Glutamatergic neuron (in vitro differentiated cells): Measurements from ENCODE around the gene PIP5K1B. TPM values are rescaled to one million over a fixed set of nuclear protein-coding genes. Genes with fewer than 3 reads are reported as not detected.
A peak's percentile ranks its signal among the peaks of the same experiment; 100 is the strongest.

ENCODE experiments used
- DNase-seq: peaks from one replicate; pipeline ENCODE4 v3.0.0; 2022
- H3K27ac Mint-ChIP-seq: one replicate; pipeline ENCODE4 v1.8.0; 2020; ENCODE audit warnings: mild to moderate bottlenecking, mixed read lengths, inconsistent platforms; ENCODE audit not compliant: unreplicated experiment
- H3K27me3 Mint-ChIP-seq: one replicate; pipeline ENCODE4 v1.8.0; 2020; ENCODE audit warnings: mild to moderate bottlenecking, moderate library complexity, mixed read lengths, inconsistent platforms; ENCODE audit not compliant: unreplicated experiment
- H3K36me3 Mint-ChIP-seq: one replicate; pipeline ENCODE4 v1.8.0; 2020; ENCODE audit warnings: mild to moderate bottlenecking, mixed read lengths, inconsistent platforms; ENCODE audit not compliant: unreplicated experiment
- H3K4me1 Mint-ChIP-seq: one replicate; pipeline ENCODE4 v1.8.0; 2020; ENCODE audit warnings: mild to moderate bottlenecking, low read depth, mixed read lengths, inconsistent platforms; ENCODE audit not compliant: unreplicated experiment
- H3K4me3 Mint-ChIP-seq: one replicate; pipeline ENCODE4 v1.8.0; 2020; ENCODE audit warnings: mild to moderate bottlenecking, mixed read lengths, inconsistent platforms; ENCODE audit not compliant: unreplicated experiment
- H3K9me3 Mint-ChIP-seq: one replicate; pipeline ENCODE4 v1.8.0; 2020; ENCODE audit warnings: mild to moderate bottlenecking, moderate library complexity, mixed read lengths, inconsistent platforms; ENCODE audit not compliant: unreplicated experiment
- total RNA-seq: library from RNA; stranded (reverse); fragmentation: NEBNext Ultra II Directional; extraction: Animal tissue kit (Norgen Biotek cat#: 25700); gene quantifications from one replicate; pipeline ENCODE4 v1.2.1, GENCODE V29; 2021; ENCODE audit not compliant: unreplicated experiment
- TF ChIP-seq, protein P1 (sequence below): fragments of 200-600 bp; sonication (generic); IDR thresholded peaks from one replicate; pipeline ENCODE4 v1.5.0; 2021; ENCODE audit not compliant: partially characterized antibody, unreplicated experiment

The PIP5K1B gene
- total RNA-seq, 1 donor from 2014 or later = 0.27 TPM

DNA sequence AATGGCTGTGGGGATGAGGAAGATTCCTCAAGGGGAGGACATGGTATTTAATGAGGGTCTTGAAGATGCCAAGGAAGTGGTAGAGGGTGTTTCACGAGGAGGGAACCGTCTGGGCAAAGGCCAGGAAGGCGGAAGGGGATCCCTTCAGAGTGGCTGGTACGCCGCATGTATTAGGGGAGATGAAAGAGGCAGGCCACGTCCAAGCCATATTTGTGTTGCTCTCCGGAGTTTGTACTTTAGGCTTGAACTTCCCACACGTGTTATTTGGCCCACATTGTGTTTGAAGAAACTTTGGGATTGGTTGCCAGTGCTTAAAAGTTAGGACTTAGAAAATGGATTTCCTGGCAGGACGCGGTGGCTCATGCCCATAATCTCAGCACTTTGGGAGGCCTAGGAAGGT, 331.8 kb downstream of the PIP5K1B start:
- TF ChIP-seq, protein P1, sequence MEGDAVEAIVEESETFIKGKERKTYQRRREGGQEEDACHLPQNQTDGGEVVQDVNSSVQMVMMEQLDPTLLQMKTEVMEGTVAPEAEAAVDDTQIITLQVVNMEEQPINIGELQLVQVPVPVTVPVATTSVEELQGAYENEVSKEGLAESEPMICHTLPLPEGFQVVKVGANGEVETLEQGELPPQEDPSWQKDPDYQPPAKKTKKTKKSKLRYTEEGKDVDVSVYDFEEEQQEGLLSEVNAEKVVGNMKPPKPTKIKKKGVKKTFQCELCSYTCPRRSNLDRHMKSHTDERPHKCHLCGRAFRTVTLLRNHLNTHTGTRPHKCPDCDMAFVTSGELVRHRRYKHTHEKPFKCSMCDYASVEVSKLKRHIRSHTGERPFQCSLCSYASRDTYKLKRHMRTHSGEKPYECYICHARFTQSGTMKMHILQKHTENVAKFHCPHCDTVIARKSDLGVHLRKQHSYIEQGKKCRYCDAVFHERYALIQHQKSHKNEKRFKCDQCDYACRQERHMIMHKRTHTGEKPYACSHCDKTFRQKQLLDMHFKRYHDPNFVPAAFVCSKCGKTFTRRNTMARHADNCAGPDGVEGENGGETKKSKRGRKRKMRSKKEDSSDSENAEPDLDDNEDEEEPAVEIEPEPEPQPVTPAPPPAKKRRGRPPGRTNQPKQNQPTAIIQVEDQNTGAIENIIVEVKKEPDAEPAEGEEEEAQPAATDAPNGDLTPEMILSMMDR = no peak
- Mint-ChIP-seq H3K4me3 (peak overlapping the region; percentile 92), H3K27ac (peak overlapping the region; percentile 80), H3K27me3 (peaks cover 7% of the 10 kb centered on the region), H3K9me3 (peaks cover 8% of the 10 kb centered on the region), H3K36me3 (peaks cover 5% of the 10 kb centered on the region), H3K4me1 (peaks cover 4% of the 10 kb centered on the region)
- DNase-seq = no peak

DNA sequence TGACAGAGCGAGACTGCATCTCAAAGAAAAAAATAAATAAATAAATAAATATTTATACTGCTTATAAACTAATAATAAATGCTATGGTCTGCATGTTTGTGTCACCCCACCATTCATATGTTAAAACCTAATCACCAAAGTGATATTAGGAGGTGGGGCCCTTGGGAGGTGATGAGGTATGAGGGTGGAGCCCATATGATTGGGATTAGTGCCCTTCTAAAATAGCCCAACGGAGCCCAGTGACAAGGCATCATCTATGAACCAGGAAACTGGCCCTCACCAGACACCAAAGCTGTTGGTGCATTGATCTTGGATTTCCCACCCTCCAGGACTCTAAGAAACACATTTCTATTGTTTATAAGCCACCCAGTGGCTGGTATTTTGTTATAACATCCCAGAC, 335.6 kb downstream of the PIP5K1B start:
- DNase-seq = no peak
- TF ChIP-seq, protein P1 = no peak
- H3K4me1 Mint-ChIP-seq = peaks cover 12% of the 10 kb centered on the region
- no peak overlapping the region for H3K27ac Mint-ChIP-seq
- peaks cover 5% of the 10 kb centered on the region for H3K36me3 Mint-ChIP-seq
- H3K9me3 Mint-ChIP-seq = peaks cover 10% of the 10 kb centered on the region
- peaks cover 4% of the 10 kb centered on the region for H3K27me3 Mint-ChIP-seq
- no peak overlapping the region for H3K4me3 Mint-ChIP-seq

DNA sequence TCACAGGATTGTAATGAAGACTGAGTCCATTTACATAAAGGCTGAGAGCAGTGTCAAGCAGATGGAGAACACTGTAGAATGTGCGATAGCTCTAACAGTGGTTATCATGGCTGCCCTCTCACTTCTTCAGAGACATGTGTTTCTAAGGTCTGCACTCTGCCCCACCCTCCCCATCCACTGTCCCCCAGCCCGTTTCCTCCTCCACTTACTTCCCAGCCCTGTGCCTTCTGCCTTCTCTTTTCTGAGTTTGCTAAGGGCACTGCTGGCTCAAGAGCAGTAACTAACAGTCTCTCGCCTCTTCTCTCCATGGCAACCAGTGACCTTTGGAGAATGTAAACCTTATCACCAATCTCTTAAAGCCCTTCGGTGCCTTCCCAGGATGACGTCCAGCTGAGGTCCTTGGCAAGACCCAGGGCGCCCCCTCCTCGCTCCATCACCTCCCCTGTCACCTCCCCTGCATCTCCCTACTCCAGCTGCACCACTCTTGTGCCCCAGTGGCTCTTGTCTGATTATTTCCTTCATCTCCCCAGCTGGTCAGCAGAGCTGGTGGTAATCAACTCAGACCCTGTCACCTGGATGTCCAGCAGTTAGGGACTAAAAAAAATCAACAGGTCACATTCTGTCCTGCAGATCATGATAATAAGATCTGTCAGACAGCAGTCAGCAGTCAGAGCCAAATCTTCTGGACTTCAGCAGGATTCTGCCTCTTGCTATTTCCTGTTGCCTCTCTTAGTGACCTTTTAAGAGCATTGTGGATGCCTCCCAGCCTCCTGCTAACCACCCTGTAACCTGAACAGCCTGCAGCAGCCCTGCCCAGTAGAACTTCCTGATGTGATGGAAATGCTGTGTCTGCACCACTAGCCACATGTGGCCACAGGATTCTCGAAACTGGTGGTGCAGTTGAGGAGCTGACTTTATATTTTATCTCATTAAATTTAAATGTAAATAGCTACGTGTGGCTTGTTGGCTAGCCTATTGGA, 339.5 kb downstream of the PIP5K1B start:
- TF ChIP-seq, protein P1 = no peak
- Mint-ChIP-seq H3K27me3 (no peaks in the 10 kb centered on the region), H3K9me3 (peaks cover 5% of the 10 kb centered on the region), H3K36me3 (peaks cover 5% of the 10 kb centered on the region), H3K4me3 (no peak overlapping the region), H3K4me1 (peaks cover 7% of the 10 kb centered on the region), H3K27ac (peak overlapping the region; percentile 15)
- DNase-seq = no peak

DNA sequence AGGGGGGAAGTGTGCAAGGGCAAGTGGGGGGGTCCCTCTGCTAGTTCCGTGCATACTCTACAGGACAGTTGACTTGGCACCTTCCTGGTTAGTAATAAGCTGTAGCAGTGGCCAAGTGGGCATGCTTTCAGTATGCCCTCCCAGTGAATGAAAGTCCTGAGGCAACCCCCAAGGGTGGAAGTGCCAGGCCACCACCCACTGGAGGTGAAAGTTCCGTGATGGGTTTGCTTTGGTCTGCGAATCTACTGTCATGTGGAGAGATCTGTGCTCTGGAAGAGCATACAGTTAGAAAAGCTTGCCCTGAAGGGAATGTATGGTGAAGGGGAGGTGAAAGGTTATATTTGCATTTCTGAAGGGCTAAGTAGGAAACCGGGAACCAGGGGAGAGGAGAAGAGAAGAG, 340.8 kb downstream of the PIP5K1B start:
- Mint-ChIP-seq H3K4me1 (peaks cover 7% of the 10 kb centered on the region), H3K4me3 (no peak overlapping the region), H3K9me3 (peaks cover 5% of the 10 kb centered on the region), H3K27me3 (no peaks in the 10 kb centered on the region), H3K36me3 (peaks cover 5% of the 10 kb centered on the region), H3K27ac (no peak overlapping the region)
- no peak for DNase-seq
- TF ChIP-seq, protein P1 = no peak

DNA sequence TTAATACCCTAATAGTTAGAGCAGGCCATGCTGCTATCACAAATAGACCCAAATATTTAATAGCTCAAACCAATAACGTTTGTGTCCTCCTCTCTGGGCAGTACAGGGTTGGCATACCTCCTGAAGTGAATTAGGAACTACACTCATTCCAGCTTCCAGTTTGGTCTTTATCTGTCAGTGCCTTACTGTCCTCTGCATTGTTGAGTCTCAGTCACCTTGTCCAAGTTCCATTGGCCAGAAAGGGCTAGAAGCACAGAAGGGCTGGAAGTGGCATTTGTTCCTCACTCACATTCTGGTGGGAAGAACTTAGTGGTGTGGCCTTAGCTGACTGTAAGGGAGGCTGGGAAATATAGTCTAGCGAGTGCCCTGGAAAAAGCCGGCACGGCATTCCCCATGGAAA, 341.7 kb downstream of the PIP5K1B start:
- TF ChIP-seq, protein P1 = no peak
- Mint-ChIP-seq H3K4me3 (no peak overlapping the region), H3K36me3 (no peaks in the 10 kb centered on the region), H3K4me1 (peaks cover 7% of the 10 kb centered on the region), H3K9me3 (peaks cover 5% of the 10 kb centered on the region), H3K27me3 (no peaks in the 10 kb centered on the region), H3K27ac (no peak overlapping the region)
- DNase-seq = no peak
